HG02678 (cell line): Measurements from ENCODE around the gene IGFALS.

Experiments
- ATAC-seq: cut with Tn5 transposase; IDR thresholded peaks from one replicate; pipeline ENCODE4 v1.9.1; 2021; ENCODE audit warnings: mild to moderate bottlenecking, moderate library complexity; ENCODE audit not compliant: unreplicated experiment

Gene IGFALS

GRCh38 chr16:1793578-1794220 is at the start of gene IGFALS:
Gene IGFALS (minus strand): TSS chr16:1793705. CDS start chr16:1793652, 53 bp downstream.
- no peak for ATAC-seq

GRCh38 chr16:1839554-1839953 is 46.0 kb upstream of the IGFALS start:
- no peak for ATAC-seq

GRCh38 chr16:1834096-1834495 is 40.6 kb upstream of the IGFALS start:
- ATAC-seq = no peak

GRCh38 chr16:1832838-1833454 is 39.4 kb upstream of the IGFALS start:
- no peak for ATAC-seq

GRCh38 chr16:1831186-1832075 is 37.9 kb upstream of the IGFALS start:
- ATAC-seq = no peak

GRCh38 chr16:1830213-1830612 is 36.7 kb upstream of the IGFALS start:
- ATAC-seq = no peak

- ATAC-seq = no peak
Observed at GRCh38 chr16:1828645-1829410, 35.3 kb upstream of the IGFALS start.

- peak; percentile 87 for ATAC-seq
Observed at GRCh38 chr16:1826691-1827573, 33.4 kb upstream of the IGFALS start, which contains the start of the genes FAHD1 and HAGH. Gene FAHD1 (plus strand): TSS chr16:1827206. CDS start chr16:1827239, 33 bp downstream. Gene HAGH (minus strand): TSS chr16:1826825. CDS start chr16:1826787, 38 bp downstream.

GRCh38 chr16:1825864-1826690 is 32.6 kb upstream of the IGFALS start:
- peak; percentile 50 for ATAC-seq

GRCh38 chr16:1825381-1825863 is 31.9 kb upstream of the IGFALS start:
- ATAC-seq = no peak

GRCh38 chr16:1823821-1824220 is 30.3 kb upstream of the IGFALS start:
- ATAC-seq = no peak

GRCh38 chr16:1822801-1823200 is 29.3 kb upstream of the IGFALS start:
- ATAC-seq = no peak

- ATAC-seq = no peak
Observed at GRCh38 chr16:1821861-1822611, 28.5 kb upstream of the IGFALS start.

- ATAC-seq = no peak
Observed at GRCh38 chr16:1820946-1821290, 27.4 kb upstream of the IGFALS start.

GRCh38 chr16:1820096-1820945 is 26.8 kb upstream of the IGFALS start:
- no peak for ATAC-seq

GRCh38 chr16:1819611-1820010 is 26.1 kb upstream of the IGFALS start:
- no peak for ATAC-seq

- ATAC-seq = no peak
Observed at GRCh38 chr16:1818873-1819525, 25.5 kb upstream of the IGFALS start.
